Measurements from ENCODE around the gene ZBTB48. TPM values are rescaled to one million over a fixed set of nuclear protein-coding genes. Genes with fewer than 3 reads are reported as not detected.
"Not testable (repeated sequence)": the region's sequence is repeated elsewhere in the genome, so short reads cannot be mapped to it uniquely, and the experiment has no call there.

Gene ZBTB48
- total RNA-seq, 1 donor from 2014 or later: 10.7 TPM

GRCh38 chr1:6591222-6591621 lies 11.4 kb downstream of the ZBTB48 start:
- DNase-seq (ENCODE audit: low read depth in 2 of 2): no peak

- no peak for DNase-seq (ENCODE audit: low read depth in 2 of 2)
Measured at GRCh38 chr1:6591644-6592043, 11.8 kb downstream of the ZBTB48 start.

GRCh38 chr1:6592441-6592840 lies 12.6 kb downstream of the ZBTB48 start:
- no peak for DNase-seq (ENCODE audit: low read depth in 2 of 2)

GRCh38 chr1:6592865-6593593 lies 13.2 kb downstream of the ZBTB48 start:
- DNase-seq (ENCODE audit: low read depth in 2 of 2): no peak

- DNase-seq (ENCODE audit: low read depth in 2 of 2): no peak
Measured at GRCh38 chr1:6593810-6594209, 14.0 kb downstream of the ZBTB48 start.

GRCh38 chr1:6594977-6595740 lies 15.4 kb downstream of the ZBTB48 start:
- DNase-seq (ENCODE audit: low read depth in 2 of 2): no peak

GRCh38 chr1:6596351-6596750 lies 16.6 kb downstream of the ZBTB48 start:
- peak in 1 of 2 donors; percentile 54 for DNase-seq (ENCODE audit: low read depth in 2 of 2)

- DNase-seq (ENCODE audit: low read depth in 2 of 2): no peak
Measured at GRCh38 chr1:6596886-6597776, 17.3 kb downstream of the ZBTB48 start.

GRCh38 chr1:6597777-6598131 lies 18.0 kb downstream of the ZBTB48 start:
- DNase-seq (ENCODE audit: low read depth in 2 of 2): no peak

- peak in 1 of 2 donors; percentile 38 for DNase-seq (ENCODE audit: low read depth in 2 of 2)
Measured at GRCh38 chr1:6599141-6599975, 19.6 kb downstream of the ZBTB48 start.

- DNase-seq (ENCODE audit: low read depth in 2 of 2): not testable (repeated sequence)
Measured at GRCh38 chr1:6599991-6600390, 20.2 kb downstream of the ZBTB48 start.

GRCh38 chr1:6600410-6601048 lies 20.7 kb downstream of the ZBTB48 start:
- DNase-seq (ENCODE audit: low read depth in 2 of 2): peak in 1 of 2 donors; percentile 21

GRCh38 chr1:6601049-6601922 lies 21.5 kb downstream of the ZBTB48 start:
- peak; percentile 77 to 92 for DNase-seq (ENCODE audit: low read depth in 2 of 2)

GRCh38 chr1:6601923-6602668 lies 22.3 kb downstream of the ZBTB48 start:
- DNase-seq (ENCODE audit: low read depth in 2 of 2): peak; percentile 74

GRCh38 chr1:6602669-6603237 lies 23.0 kb downstream of the ZBTB48 start, which contains the start of gene KLHL21:
TSS of gene KLHL21 (minus strand) at chr1:6602869. CDS start at chr1:6602817, 52 bp downstream.
- DNase-seq (ENCODE audit: low read depth in 2 of 2): peak; percentile 91 to 93

GRCh38 chr1:6603238-6603914 lies 23.6 kb downstream of the ZBTB48 start:
- DNase-seq (ENCODE audit: low read depth in 2 of 2): peak; percentile 64 to 81

GRCh38 chr1:6603915-6604558 lies 24.2 kb downstream of the ZBTB48 start:
- peak; percentile 82 to 87 for DNase-seq (ENCODE audit: low read depth in 2 of 2)

Data from lung microvascular endothelial cell (primary cell).